Mucosa of descending colon (tissue), 3 donors: ENCODE results near the gene RALGAPA2. TPM values are rescaled to one million over a fixed set of nuclear protein-coding genes. Genes with fewer than 3 reads are reported as not detected.

Experiments
- ATAC-seq: fragments of 200-7000 bp; cut with Tn5 transposase; one replicate; pipeline ENCODE4 v1.9.1; 2020; ENCODE audit warnings: mild to moderate bottlenecking, moderate library complexity
- DNase-seq, 3 donors: peaks; one replicate each; pipeline ENCODE4 v3.0.0-alpha.2; 2020
- H3K36me3 ChIP-seq: fragments of 200-600 bp; one replicate; pipeline ENCODE4 v1.8.0; 2021; ENCODE audit warnings: low read depth, mild to moderate bottlenecking
- H3K4me1 ChIP-seq: fragments of 200-600 bp; one replicate; pipeline ENCODE4 v1.8.0; 2021; ENCODE audit warnings: low read depth, mild to moderate bottlenecking
- H3K4me3 ChIP-seq: fragments of 200-600 bp; one replicate; pipeline ENCODE4 v1.8.0; 2021; ENCODE audit warnings: mild to moderate bottlenecking
- H3K9me3 ChIP-seq: fragments of 200-600 bp; one replicate; pipeline ENCODE4 v1.8.0; 2021; ENCODE audit warnings: mild to moderate bottlenecking
- CTCF ChIP-seq: fragments of 200-600 bp; IDR thresholded peaks from one replicate; pipeline ENCODE4 v1.8.0; 2022; ENCODE audit warnings: antibody characterized with exemption, mild to moderate bottlenecking
- intact Hi-C, 2 donors: fragments of 100-400 bp; cut with DNase I in 1 of 2; cut with micrococcal nuclease in 1 of 2; formaldehyde crosslinking; loops; one replicate each; pipeline versions ENCODE4 v1.11.0 to v1.11.1; 2022; cut with DNase I, micrococcal nuclease
- total RNA-seq, 3 donors: library from RNA; stranded (reverse); fragmentation: NEBNext Ultra II Directional in 2 of 3; extraction: Animal tissue kit (Norgen Biotek cat#: 25700) in 2 of 3; gene quantifications; one replicate each; pipeline versions ENCODE4 v1.2.1 to v1.2.4, GENCODE V29; 2021 to 2023
- donor health status: DM: no; HTN: no; CAD: no; lungs with moderate emphysema.
- donor health status: DM: no; HTN: no; CAD: no.
- donor health status: DM: no; HTN: yes; CAD: no.

The RALGAPA2 gene
- total RNA-seq, 3 donors from 2014 or later = 46.3 to 85.9 (median 66.9) TPM

DNA sequence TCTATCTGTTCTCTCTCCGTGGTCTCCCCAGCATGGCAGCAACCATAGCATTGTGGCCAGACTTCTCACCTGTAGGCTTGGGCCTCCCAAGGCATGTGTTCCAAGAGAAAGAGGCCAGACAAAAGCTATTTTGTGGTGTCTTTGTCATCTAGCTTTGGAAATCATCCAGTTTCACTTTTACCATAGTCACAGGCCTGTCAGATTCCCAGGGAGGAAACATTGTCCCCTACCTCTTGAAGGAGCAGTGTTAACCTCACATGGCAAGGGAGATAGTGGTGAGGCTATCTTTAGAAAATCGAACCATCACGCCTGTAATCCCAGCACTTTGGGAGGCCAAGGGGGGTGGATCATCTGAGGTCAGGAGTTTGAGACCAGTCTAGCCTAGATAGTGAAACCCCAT lies 42.3 kb upstream of the RALGAPA2 start:
- Histone ChIP-seq H3K4me3 (no peak overlapping the region), H3K36me3 (no peaks in the 10 kb centered on the region), H3K9me3 (no peaks in the 10 kb centered on the region), H3K4me1 (peaks cover 29% of the 10 kb centered on the region)
- ATAC-seq = no peak
- intact Hi-C loops = no loop called here
- no peak for DNase-seq
- TF ChIP-seq CTCF = no peak

GRCh38 chr20:20752712-20753111 lies 40.3 kb upstream of the RALGAPA2 start:
- H3K36me3 ChIP-seq = no peaks in the 10 kb centered on the region
- H3K4me1 ChIP-seq = peaks cover 16% of the 10 kb centered on the region
- TF ChIP-seq CTCF = no peak
- no peak overlapping the region for H3K4me3 ChIP-seq
- intact Hi-C loops = no loop called here
- H3K9me3 ChIP-seq = peaks cover 6% of the 10 kb centered on the region
- ATAC-seq (peak; percentile 84), DNase-seq (peak in 1 of 3 donors; percentile 29)

DNA sequence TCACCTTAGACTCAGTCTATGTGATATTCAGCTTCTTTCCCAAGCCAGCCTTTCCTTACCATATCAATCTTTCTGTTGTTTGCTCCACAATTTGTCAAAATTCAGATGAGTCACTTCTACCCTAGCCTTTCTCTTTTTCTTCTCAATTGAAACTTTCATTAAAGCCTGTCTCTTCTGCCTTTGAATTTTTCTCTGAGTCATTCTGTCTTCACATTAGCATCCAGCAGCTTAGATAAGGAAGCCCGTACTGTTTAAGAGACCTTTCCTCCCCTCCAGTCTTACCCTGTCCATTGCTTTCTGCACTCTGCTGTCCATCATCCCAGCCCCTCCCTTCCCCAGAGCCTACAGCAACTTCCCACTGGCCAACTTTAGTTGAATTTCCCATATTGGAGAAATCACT lies 34.9 kb upstream of the RALGAPA2 start:
- TF ChIP-seq CTCF = no peak
- H3K4me3 ChIP-seq = no peak overlapping the region
- peaks cover 6% of the 10 kb centered on the region for H3K9me3 ChIP-seq
- no peaks in the 10 kb centered on the region for H3K36me3 ChIP-seq
- intact Hi-C loops = no loop called here
- DNase-seq = no peak
- ATAC-seq = no peak
- H3K4me1 ChIP-seq = peaks cover 17% of the 10 kb centered on the region

GRCh38 chr20:20744170-20744725 lies 31.8 kb upstream of the RALGAPA2 start:
- intact Hi-C loops = no loop called here
- Histone ChIP-seq H3K4me1 (peaks cover 9% of the 10 kb centered on the region), H3K36me3 (no peaks in the 10 kb centered on the region), H3K9me3 (peaks cover 6% of the 10 kb centered on the region), H3K4me3 (no peak overlapping the region)
- peak; percentile 73 for ATAC-seq
- peak in 1 of 3 donors; percentile 40 for DNase-seq
- TF ChIP-seq CTCF = no peak

DNA sequence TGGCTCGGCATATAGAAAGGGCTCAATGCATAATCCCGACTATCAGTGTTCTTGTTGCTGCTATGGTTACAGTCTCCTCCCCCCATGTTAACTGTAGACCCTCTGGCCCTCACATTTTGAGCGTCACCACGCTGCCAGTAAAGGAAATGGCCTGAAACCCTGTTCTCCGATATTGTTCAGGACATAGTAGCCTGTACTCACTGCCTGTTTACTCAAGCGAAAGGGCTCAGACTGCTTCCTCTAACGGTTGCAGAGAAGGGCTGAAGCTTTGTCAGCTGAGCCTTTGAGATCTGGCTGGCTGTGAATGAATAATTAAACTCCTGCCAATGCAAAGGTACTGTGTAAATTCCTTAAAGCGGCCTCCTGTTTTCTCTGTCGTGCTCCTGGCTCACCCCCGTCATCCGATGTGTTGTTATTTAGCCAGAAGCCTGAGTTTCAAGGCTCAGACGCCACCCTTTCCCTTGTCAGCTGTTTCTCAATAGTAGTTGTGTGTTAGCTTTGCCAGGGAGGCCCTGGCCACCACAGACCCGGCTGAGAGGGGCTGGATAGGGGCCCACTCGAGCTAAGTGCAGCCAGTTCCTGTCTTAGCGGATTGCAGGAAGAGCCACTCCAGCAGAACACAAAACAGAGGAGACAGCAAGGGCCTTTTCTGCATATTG lies 31.2 kb upstream of the RALGAPA2 start:
- ATAC-seq (peak; percentile 93), DNase-seq (peak; percentile 49 to 70 (median 64))
- intact Hi-C loops = no loop called here
- H3K4me1 ChIP-seq = peaks cover 9% of the 10 kb centered on the region
- no peaks in the 10 kb centered on the region for H3K36me3 ChIP-seq
- TF ChIP-seq CTCF = no peak
- no peak overlapping the region for H3K4me3 ChIP-seq
- peaks cover 5% of the 10 kb centered on the region for H3K9me3 ChIP-seq
